Muscle layer of duodenum (tissue), 2 donors: ENCODE results near the gene CRACDL.

Experiments
- H3K27ac ChIP-seq: one replicate; pipeline ENCODE4 v1.7.0; 2013; ENCODE audit warnings: mild to moderate bottlenecking, low read length
- H3K27me3 ChIP-seq: one replicate; pipeline ENCODE4 v1.7.0; 2013; ENCODE audit warnings: low read depth, mild to moderate bottlenecking, control low read depth, low read length
- H3K36me3 ChIP-seq, 2 donors: one replicate each; pipeline ENCODE4 v1.7.0; 2013; ENCODE audit warnings: low read length in 2 of 2, control low read depth in 1 of 2, mild to moderate bottlenecking in 1 of 2; ENCODE audit not compliant: insufficient read depth in 2 of 2, control insufficient read depth in 1 of 2
- H3K4me1 ChIP-seq, 2 donors: one replicate each; pipeline ENCODE4 v1.7.0; 2013; ENCODE audit warnings: low read length in 2 of 2, mild to moderate bottlenecking in 2 of 2, control low read depth in 1 of 2, moderate library complexity in 1 of 2; ENCODE audit not compliant: insufficient read depth in 2 of 2, control insufficient read depth in 1 of 2
- H3K4me3 ChIP-seq, 2 donors: one replicate each; pipeline ENCODE4 v1.7.0; 2013; ENCODE audit warnings: low read length in 2 of 2, low read depth in 1 of 2, mild to moderate bottlenecking in 1 of 2
- H3K9me3 ChIP-seq, 2 donors: one replicate each; pipeline ENCODE4 v1.7.0; 2013; ENCODE audit warnings: low read length in 2 of 2, control low read depth in 1 of 2, mild to moderate bottlenecking in 1 of 2; ENCODE audit not compliant: control insufficient read depth in 1 of 2
- donor health status: healthy.

CRACDL gene, protein sequence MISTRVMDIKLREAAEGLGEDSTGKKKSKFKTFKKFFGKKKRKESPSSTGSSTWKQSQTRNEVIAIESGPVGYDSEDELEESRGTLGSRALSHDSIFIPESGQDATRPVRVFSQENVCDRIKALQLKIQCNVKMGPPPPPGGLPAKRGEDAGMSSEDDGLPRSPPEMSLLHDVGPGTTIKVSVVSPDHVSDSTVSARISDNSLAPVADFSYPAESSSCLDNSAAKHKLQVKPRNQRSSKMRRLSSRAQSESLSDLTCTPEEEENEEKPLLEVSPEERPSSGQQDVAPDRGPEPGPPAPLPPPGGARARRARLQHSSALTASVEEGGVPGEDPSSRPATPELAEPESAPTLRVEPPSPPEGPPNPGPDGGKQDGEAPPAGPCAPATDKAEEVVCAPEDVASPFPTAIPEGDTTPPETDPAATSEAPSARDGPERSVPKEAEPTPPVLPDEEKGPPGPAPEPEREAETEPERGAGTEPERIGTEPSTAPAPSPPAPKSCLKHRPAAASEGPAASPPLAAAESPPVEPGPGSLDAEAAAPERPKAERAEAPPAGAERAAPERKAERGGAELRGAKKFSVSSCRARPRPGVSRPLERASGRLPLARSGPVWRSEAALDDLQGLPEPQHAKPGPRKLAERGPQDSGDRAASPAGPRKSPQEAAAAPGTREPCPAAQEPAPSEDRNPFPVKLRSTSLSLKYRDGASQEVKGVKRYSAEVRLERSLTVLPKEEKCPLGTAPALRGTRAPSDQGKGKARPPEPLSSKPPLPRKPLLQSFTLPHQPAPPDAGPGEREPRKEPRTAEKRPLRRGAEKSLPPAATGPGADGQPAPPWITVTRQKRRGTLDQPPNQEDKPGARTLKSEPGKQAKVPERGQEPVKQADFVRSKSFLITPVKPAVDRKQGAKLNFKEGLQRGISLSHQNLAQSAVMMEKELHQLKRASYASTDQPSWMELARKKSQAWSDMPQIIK

DNA sequence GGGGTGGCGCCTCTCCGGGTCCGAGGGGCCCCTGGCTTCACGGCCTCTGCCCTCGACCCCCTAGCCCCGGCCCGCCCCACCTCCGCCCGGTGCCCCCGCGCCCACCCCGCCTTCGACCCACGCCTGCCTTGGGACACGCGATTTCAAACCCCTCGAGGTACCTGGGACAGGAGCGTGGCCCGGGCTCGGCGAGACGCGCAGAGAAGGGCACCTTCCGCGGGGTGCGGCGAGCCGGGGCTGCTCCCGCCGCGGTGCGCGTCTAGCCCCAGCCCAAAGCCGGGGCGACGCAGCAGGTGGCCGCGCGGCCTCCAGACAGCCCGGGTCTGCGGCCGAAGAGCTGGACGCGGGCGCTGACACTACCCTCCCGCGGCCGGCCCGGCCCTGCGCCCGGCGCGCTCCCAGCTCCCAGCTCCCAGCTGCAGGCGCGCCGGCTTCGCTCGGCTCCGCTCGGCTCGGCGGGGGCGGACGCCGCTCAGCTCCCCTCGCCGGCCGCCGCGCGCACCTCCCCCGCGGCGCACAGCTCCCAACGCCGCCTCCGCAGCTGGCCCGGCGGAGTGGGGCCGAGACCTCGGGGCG is at the start of gene CRACDL:
TSS of gene CRACDL (minus strand) at position 449 of the 576 bp plus-strand sequence. CDS start 89,425 bp downstream, outside the sequence.
- Histone ChIP-seq H3K36me3 (no peaks in the 10 kb centered on the region), H3K27ac (no peak within 1 kb of the TSS), H3K9me3 (no peaks in the 10 kb centered on the region), H3K27me3 (peaks cover 21% of the 10 kb centered on the region), H3K4me3 (peak within 1 kb of the TSS; percentile 41 to 59), H3K4me1 (peaks cover 0 to 16% of the 10 kb centered on the region in 2 donors)

DNA sequence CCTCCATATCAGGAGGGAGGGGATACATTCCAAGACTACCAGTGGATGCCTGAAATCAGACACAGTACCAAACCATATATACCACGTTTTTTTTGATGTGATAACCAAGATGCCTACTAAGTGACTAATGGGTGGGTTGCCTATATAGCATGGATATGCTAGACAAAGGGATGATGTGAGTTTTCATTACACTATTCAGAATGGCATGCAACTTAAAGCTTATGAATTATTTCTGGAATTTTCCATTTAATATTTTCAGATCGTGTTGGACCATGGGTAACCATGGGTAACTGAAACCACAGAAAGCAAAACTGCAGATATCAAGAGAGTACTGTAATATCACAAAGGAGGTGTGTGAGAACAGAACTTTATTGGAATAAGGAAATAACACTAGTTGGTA is 39.6 kb upstream of the CRACDL start:
- H3K4me1 ChIP-seq, result no peaks in the 10 kb centered on the region
- no peak overlapping the region for H3K4me3 ChIP-seq
- no peaks in the 10 kb centered on the region for H3K36me3 ChIP-seq
- no peak overlapping the region for H3K27ac ChIP-seq
- no peaks in the 10 kb centered on the region for H3K27me3 ChIP-seq
- peaks cover 12 to 16% of the 10 kb centered on the region in 2 donors for H3K9me3 ChIP-seq

DNA sequence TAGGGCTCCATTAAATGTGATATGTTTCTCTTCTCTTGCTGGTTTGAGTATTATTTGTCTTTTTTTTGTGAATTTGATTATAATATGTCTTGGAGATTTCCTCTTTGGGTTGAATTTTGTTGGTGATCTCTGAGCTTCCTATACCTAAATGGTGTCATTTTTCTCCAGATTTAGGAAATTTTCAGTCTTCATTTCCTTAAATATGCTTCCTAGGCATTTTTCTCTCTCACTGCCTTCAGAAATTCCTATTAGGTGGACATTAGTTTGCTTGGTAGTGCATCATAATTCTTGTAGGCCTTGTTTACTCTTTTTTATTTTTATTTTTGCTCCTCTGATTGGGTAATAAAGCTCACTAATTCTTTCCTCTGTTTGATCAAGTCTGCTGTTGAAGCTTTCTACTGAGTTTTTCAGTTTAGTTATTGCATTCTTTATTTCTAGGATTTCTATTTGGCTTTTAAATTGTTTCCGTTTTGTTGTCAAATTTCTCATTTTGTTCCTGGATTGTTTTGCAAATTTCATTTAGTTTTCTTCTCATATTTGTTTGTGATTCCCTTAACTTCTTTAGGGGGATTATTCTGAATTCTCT is 36.6 kb upstream of the CRACDL start:
- no peak overlapping the region for H3K27ac ChIP-seq
- H3K36me3 ChIP-seq, result no peaks in the 10 kb centered on the region
- H3K27me3 ChIP-seq, result no peaks in the 10 kb centered on the region
- H3K9me3 ChIP-seq, result peaks cover 18 to 21% of the 10 kb centered on the region in 2 donors
- no peak overlapping the region for H3K4me3 ChIP-seq
- no peaks in the 10 kb centered on the region for H3K4me1 ChIP-seq

DNA sequence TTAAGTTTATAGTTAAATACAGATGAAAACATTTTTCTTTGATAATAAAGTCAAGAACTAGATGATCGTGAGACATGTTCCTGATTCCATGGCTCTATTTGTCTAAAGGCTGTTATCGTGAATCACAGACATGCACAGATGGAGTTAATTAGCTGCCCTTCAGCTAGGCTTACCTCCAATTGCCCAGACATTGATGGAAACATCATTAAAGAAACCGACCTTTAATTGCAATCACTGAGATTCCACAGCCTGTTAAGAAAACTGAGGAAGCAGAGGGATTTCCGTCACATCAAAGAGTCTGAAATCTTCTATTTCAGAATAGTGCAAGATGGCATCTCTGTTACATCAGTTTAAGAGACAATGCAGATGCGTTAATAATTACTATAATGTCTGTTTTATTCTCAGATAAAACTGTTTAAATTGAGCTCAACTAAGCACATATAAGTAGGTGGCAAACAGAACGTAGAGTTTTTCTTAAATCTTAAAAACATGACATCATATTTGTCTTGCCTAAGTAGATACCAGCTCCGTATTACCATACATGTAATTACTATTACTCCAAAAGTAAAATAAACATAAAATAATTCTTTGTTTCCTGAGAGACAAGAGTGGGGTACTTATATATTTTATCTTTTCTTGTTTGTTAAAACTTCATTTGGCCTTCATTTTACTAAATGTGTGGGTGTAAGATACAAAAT is 23.9 kb upstream of the CRACDL start:
- H3K36me3 ChIP-seq, result no peaks in the 10 kb centered on the region
- no peak overlapping the region for H3K4me3 ChIP-seq
- no peak overlapping the region for H3K27ac ChIP-seq
- H3K4me1 ChIP-seq, result no peaks in the 10 kb centered on the region
- H3K9me3 ChIP-seq, result peaks cover 0 to 3% of the 10 kb centered on the region in 2 donors
- H3K27me3 ChIP-seq, result no peaks in the 10 kb centered on the region

DNA sequence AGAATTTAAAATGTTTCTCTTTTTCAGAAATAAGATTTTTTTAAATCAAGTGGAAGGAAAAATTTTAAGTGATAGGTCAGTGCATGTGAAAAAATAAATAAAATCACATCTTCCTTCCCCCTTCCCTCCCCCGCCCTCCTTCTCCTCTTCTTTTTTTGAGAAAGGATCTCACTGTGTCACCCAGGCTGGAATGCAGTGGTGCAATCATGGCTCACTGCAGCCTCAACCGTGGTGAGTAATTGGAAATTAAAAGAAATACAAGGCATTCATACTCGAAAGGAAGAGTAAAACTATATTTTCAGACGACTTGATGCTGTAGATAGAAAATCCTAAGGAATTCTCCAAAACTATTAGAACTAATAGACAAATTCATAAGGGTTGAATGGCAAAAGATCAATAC is 16.9 kb upstream of the CRACDL start:
- Histone ChIP-seq H3K27ac (no peak overlapping the region), H3K9me3 (no peaks in the 10 kb centered on the region), H3K36me3 (no peaks in the 10 kb centered on the region), H3K4me1 (no peaks in the 10 kb centered on the region), H3K27me3 (no peaks in the 10 kb centered on the region), H3K4me3 (no peak overlapping the region)

DNA sequence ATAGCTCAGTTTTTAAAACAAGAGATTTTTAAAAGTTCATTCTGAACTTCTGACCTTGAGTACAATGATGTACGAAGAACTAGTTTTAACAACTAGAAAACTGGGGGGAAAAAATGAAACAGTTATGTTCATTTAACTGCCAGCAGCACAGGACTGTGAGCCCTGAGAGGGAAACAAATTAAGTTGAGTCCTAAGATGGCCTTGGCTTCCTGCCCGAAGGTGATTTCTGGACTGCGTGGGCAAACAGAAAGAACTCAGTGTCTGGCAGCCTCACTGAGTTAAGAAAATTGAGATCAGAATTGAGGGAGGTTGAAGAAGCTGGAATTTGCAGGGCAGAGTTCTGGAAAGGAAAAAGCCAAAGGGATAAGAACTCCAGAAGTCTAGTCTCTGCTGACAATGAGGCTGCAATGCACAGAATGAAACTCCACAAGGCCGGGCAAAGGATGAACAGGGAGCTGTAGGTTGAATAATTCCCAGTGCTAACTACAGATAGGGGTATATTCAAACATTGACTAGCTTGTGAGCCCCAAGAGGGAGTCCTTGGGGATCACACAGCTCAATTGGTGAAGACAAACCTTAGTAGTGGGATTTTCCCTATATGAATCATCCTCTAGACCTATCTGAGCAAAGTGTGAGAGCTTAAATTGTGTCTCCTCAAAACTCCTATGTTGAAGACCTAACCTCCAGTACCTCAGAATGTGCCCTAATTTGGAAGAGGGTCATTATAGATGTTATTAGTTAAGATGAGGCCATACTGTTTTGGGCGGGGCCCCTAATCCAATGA is 13.1 kb upstream of the CRACDL start:
- Histone ChIP-seq H3K27ac (no peak overlapping the region), H3K9me3 (no peaks in the 10 kb centered on the region), H3K27me3 (no peaks in the 10 kb centered on the region), H3K36me3 (no peaks in the 10 kb centered on the region), H3K4me1 (no peaks in the 10 kb centered on the region), H3K4me3 (no peak overlapping the region)

DNA sequence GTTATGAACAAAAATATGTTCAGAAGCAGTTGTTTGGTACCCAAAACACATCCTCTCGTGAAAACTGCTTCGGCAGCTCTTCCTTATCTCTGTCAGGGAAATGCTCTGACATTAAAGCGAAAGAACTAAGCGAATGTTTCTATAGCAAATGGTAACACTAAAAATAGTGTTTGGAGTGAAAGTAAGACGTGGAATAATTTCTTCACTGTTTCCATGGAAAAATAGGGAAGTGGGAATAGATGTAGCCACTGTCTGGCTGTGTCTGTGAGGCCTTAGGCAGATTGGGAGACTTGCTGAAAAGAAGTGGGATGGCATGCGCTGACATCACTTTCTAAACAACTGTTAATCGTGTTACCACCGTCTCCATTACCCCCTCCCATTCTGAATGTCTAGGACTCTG is 11.5 kb upstream of the CRACDL start:
- Histone ChIP-seq H3K27me3 (no peaks in the 10 kb centered on the region), H3K9me3 (no peaks in the 10 kb centered on the region), H3K36me3 (no peaks in the 10 kb centered on the region), H3K27ac (no peak overlapping the region), H3K4me1 (no peaks in the 10 kb centered on the region), H3K4me3 (no peak overlapping the region)

DNA sequence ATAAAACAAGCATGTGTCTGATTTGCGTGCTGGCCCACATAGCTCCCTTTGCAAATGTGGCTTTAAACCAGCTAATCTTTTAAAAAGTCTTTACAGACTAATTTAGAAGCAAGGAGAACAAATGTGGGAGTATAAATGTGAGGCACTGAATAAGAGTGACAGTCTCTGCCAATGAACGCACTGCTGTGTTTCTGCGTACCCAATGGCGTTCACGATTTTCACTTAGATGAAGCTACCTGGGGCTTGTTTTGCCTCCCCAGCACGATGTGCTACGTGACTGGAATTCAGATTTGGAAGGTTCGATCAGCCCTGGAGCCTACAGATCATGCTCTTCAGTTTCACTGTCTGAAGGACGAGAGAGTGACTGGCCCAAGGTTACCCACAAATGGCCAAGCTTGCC is 10.8 kb upstream of the CRACDL start:
- no peaks in the 10 kb centered on the region for H3K27me3 ChIP-seq
- H3K4me1 ChIP-seq, result no peaks in the 10 kb centered on the region
- H3K4me3 ChIP-seq, result no peak overlapping the region
- no peak overlapping the region for H3K27ac ChIP-seq
- no peaks in the 10 kb centered on the region for H3K36me3 ChIP-seq
- H3K9me3 ChIP-seq, result no peaks in the 10 kb centered on the region

DNA sequence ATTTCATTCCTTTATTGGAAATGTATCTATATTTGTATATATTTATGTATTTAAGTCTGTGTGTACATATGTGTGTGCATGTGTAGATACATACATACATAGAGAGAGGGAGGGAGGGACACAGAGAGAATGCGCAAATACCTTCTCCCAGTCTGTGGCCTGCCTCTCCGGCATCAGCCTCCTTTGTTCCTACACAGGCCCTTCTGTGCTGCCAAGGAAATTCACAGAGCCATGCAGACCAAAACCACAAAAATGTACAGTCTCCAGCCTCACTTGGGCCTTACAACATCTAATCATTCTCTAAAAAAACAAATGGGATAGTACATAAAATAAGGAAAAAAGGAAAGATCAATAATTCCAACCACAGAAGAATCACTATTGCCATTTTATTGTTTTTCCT is 8.8 kb upstream of the CRACDL start:
- Histone ChIP-seq H3K27ac (no peak overlapping the region), H3K9me3 (no peaks in the 10 kb centered on the region), H3K36me3 (no peaks in the 10 kb centered on the region), H3K4me1 (no peaks in the 10 kb centered on the region), H3K4me3 (no peak overlapping the region), H3K27me3 (no peaks in the 10 kb centered on the region)

DNA sequence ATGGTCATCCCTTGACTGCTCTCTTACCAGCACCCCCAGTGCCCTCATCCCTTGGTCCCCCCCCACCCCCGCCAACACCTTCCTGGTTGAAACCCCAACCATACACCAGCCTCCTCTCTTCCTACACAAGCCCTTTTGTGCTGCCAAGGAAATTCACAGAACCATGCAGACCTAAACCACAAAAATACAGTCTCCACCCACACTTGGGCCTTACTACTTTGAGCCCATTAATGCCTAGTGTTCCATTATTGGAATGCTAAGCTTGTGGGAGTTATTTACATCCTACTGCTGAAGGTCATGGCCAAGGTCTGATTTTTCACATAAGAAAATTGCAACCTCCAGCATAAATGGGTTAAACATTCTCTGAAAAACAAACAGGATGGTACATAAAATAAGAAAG is 4.1 kb upstream of the CRACDL start:
- Histone ChIP-seq H3K9me3 (no peaks in the 10 kb centered on the region), H3K27me3 (peaks cover 13% of the 10 kb centered on the region), H3K27ac (no peak overlapping the region), H3K36me3 (no peaks in the 10 kb centered on the region), H3K4me1 (peaks cover 0 to 16% of the 10 kb centered on the region in 2 donors), H3K4me3 (no peak overlapping the region)
